GM13976 (cell line): ENCODE results near the gene TNK2.
"Not testable (repeated sequence)": the region's sequence is repeated elsewhere in the genome, so short reads cannot be mapped to it uniquely, and the experiment has no call there.

Source experiments
- DNase-seq: peaks from one replicate; pipeline ENCODE4 v3.0.0; 2012; ENCODE audit warnings: low spot score
- CTCF ChIP-seq: IDR thresholded peaks from 2 replicates; pipeline ENCODE4 v1.5.1; 2012; ENCODE audit warnings: borderline replicate concordance, mild to moderate bottlenecking; ENCODE audit not compliant: insufficient read depth; ENCODE audit errors: extremely low read depth, missing control alignments, control extremely low read depth
- in situ Hi-C: fragments of 300-500 bp; cut with MboI; formaldehyde crosslinking; loops from one replicate; pipeline ENCODE4 v1.12.0; 2022; ENCODE audit warnings: low sequenced_read_pairs, mixed read lengths, inconsistent platforms; ENCODE audit not compliant: unreplicated experiment

Gene TNK2

GRCh38 chr3:195904368-195904767, 4.0 kb downstream of the TNK2 start:
- in situ Hi-C loops: no loop called here
- no peak for DNase-seq
- TF ChIP-seq CTCF: no peak

GRCh38 chr3:195903950-195904290, 4.4 kb downstream of the TNK2 start:
- no peak for DNase-seq
- TF ChIP-seq CTCF: no peak
- in situ Hi-C loops: no loop called here

- in situ Hi-C loops, DNase-seq: not testable (repeated sequence)
These were observed 5.7 kb downstream of the TNK2 start for GRCh38 chr3:195902634-195903033.

- DNase-seq, in situ Hi-C loops: not testable (repeated sequence)
These were observed 6.3 kb downstream of the TNK2 start for GRCh38 chr3:195901836-195902585.

GRCh38 chr3:195900436-195901355, 7.7 kb downstream of the TNK2 start:
- in situ Hi-C loops: no loop called here
- no peak for TF ChIP-seq CTCF
- no peak for DNase-seq

GRCh38 chr3:195899701-195900435, 8.5 kb downstream of the TNK2 start:
- no peak for DNase-seq
- in situ Hi-C loops: no loop called here
- no peak for TF ChIP-seq CTCF

- TF ChIP-seq CTCF: no peak
These were observed 10.4 kb downstream of the TNK2 start for GRCh38 chr3:195897853-195898415.

More at GRCh38 chr3:195897853-195898415, 10.4 kb downstream of the TNK2 start:
- in situ Hi-C loops: no loop called here
- DNase-seq: no peak
